HG02870 (cell line): ENCODE results near the gene RXRG.

ENCODE experiments used
- ATAC-seq: cut with Tn5 transposase; IDR thresholded peaks from one replicate; pipeline ENCODE4 v1.9.1; 2021; ENCODE audit warnings: mild to moderate bottlenecking, moderate library complexity; ENCODE audit not compliant: unreplicated experiment

RXRG gene

GRCh38 chr1:165452336-165453130, 7.6 kb upstream of the RXRG start:
- ATAC-seq = no peak

- ATAC-seq = no peak
Measured at GRCh38 chr1:165451691-165452090, 6.8 kb upstream of the RXRG start.

DNA sequence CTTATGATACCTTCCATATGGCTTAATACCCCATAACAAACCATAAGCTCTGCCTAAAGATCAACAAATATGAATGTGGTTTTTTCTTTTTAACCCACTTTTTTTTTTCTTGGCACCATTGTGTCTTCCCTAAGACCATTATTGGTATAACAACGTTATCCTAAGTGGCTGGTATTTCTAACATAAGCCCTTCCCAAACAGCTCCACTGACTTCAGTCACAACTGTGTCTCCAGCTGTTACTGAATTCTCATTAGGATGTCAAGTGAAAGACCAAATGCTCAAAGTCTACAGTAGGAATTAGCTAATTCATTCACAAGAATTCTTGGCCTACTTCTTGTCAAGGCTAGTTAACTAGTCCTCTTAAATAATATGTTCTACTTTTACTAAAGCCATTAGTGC, 4.2 kb upstream of the RXRG start:
- ATAC-seq = no peak

DNA sequence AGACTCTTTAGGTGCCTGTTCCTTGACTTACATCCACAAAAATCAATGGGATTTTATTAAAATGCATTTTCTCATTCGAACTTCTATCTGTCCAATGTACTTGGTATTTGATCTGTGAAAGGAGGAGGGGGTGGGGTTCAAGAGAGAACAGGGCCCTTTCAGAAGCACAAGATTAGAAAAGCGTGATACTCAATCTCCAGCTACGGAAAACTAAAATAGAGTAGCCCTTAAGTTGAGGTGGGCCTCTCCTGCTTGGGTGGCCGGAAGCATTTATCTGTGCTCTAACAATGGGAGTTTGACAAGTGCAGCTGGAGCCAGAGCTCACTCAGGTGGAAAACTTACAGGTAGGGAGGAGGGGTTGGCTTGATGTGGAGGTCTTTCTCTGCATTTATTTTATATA, 462 bp upstream of the RXRG start:
- ATAC-seq = no peak

GRCh38 chr1:165443539-165444311, 1.2 kb downstream of the RXRG start:
- ATAC-seq = no peak

GRCh38 chr1:165442653-165443052, 2.3 kb downstream of the RXRG start:
- ATAC-seq = no peak

DNA sequence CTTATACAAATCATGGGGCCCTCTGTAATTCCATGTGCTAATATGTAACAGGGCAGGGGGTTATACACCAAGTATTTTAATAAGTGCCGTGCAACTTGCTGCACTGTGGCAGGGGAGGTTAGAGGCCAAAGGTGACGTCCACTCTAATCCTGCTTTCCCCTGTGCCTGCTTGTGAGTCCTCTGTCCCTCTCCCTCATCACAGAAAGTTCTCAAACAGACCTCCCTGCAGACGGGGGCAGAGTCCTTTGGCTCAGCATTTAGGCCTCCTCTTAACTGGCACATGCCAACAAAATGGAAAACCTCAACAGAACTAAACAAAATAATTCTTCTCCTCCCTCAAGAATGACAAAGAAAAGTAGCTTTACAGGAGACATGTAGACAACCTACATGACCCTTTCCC, 2.9 kb downstream of the RXRG start:
- ATAC-seq = no peak

- no peak for ATAC-seq
Measured at GRCh38 chr1:165441166-165441880, 3.6 kb downstream of the RXRG start.

GRCh38 chr1:165439330-165439729, 5.6 kb downstream of the RXRG start:
- no peak for ATAC-seq

DNA sequence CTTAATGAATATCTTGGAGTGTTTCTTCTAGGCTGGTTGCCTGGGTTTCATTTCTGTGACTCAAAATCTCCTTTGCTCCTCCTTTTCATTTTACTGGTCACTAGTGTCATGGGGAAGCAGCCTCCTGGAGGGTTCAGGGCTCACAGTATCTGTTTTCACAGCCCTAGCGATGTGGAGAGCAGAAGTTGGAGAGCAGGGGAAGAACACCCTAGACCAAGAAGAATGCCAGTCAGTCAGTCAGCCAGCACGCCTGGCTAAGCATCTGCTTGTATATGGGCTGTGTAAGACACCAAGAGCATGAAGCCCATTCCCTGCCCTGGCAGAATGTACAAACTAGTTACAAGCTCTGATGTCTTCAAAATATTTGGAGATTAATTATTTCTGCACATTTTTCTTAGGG, 7.9 kb downstream of the RXRG start:
- ATAC-seq = no peak

- no peak for ATAC-seq
Measured at GRCh38 chr1:165435801-165436200, 9.1 kb downstream of the RXRG start.

DNA sequence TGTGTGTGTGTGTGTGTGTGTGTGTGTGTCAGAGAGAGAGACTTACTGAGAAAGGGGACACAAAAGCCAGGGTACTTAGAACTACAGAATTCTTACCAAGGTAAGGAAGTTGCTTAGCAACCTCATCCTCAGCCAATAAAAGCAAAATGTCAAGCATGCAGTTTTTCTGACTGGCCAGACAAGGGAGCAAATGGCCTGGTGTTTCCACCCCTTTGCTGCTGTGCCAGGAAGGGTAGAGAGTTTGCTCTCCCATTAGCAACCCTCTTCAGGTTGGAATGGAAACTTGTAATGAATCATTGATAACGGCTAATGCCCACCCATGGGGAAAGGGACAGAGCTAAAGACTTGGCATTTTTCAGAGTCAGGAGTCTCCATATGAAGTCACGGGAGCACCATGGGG, 10.6 kb downstream of the RXRG start:
- ATAC-seq = no peak

DNA sequence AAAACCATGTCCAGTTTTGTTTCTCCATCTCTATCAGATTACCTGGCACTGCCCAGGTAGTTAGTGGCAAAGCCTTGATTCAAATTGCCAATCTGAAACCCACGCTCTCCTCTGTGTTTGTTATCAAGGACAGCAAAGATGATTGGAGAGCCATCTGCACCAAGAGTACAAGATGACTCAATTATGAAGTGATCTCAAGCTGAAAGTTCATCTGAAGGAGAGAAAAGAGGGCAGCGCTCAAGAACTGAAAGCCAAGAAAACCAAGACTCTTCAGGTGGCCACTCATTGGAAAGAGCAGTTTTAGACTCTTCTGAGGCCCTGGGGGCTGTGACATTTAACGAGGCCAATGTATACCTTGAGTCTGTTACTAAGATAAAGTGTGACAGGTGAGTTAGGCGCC, 13.8 kb downstream of the RXRG start:
- peak; percentile 84 for ATAC-seq

GRCh38 chr1:165426745-165427144, 18.2 kb downstream of the RXRG start:
- ATAC-seq = no peak

GRCh38 chr1:165425621-165426020, 19.3 kb downstream of the RXRG start:
- no peak for ATAC-seq

DNA sequence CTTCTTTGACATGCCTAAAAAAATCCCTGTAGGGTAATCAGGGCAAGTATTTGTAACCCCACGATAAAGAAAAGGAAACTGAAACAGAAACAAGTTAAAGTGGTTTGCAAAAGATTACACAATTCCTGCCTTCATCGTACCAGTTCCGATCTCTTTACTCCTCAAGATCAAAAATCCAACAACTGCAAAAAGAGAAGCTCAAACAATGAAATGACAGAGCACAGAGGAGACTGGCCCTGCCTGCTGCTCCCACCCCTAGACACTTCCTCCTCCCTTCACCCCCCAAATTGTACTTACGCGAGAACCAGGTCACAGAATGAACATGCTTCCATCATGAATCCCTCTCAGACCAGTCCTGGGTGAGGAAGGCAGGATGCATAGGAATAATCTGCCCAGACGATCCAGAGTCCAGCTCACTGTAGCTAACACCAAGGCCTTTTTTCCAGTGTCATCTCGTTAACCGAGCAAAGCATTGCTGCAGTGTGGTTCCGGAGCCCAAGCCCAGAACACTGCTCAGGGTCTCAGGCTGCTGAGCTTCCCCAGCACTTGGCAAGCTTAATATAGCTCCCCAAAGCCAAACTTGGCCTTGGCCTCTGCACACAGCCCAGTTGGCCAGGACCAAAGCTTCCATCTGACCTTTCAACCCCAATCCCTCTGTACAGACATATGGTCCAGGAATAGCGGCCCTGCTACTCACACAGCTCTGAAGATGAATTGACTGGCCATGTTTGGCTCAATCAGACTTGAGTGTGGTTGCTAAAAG, 20.3 kb downstream of the RXRG start:
- ATAC-seq = no peak

DNA sequence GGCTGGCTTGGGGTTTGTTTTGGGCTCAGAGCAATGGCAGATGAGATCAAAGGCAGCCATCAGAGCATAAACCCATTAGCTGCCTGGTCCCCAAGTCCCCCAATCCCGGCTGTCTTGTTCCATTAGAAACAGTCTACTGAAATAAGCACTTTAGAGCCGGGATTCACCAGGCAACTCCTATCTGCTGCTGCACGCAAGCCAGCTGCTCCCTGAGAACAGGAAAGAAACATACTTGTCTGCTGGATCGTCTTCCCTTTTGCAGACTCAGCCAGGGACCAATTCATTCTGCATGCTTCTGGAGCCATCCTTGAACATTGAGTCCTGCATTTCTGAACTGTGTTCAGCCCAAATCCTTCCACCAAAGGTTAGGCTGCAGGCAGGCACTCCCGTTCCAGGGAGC, 21.8 kb downstream of the RXRG start:
- ATAC-seq = no peak

GRCh38 chr1:165420655-165421054, 24.3 kb downstream of the RXRG start:
- no peak for ATAC-seq

GRCh38 chr1:165419839-165420238, 25.1 kb downstream of the RXRG start:
- ATAC-seq = no peak

DNA sequence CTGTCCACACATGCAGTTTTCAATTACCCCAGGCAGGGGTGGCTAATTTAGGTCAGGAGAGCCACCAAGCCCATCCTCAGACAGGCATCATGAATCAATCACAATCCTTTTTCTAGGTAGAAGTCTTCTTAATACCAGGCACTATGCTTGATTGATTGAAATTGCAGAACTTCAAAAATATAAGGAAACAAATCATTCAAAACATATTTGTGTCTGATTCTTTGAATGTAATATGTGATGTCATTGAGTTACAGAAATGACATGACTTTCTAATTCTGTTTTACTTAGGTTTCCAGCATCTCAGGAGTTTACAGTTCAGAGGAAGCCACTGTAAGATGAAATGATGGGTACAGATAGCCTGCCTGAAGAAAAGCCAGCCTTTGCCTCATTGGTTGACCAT, 26.7 kb downstream of the RXRG start:
- ATAC-seq = no peak

GRCh38 chr1:165416876-165417275, 28.1 kb downstream of the RXRG start:
- ATAC-seq = no peak
